IMR-90 (cell line): ENCODE measurements around the gene CIAO2A. TPM values are rescaled to one million over a fixed set of nuclear protein-coding genes. Genes with fewer than 3 reads are reported as not detected.

Experiments
- ATAC-seq: fragments of 200-7000 bp; cut with Tn5 transposase; 2 replicates; pipeline ENCODE4 v1.9.1; 2020; ENCODE audit warnings: low read depth, mild to moderate bottlenecking, moderate library complexity
- BruUV-seq: library from RNA; stranded (reverse); fragments of 400-500 nt; replicated peaks from 2 replicates; lab custom pipeline; 2021; lab: Mats Ljungman, UMichigan
- CTCF ChIA-PET: fragments of 300-600 bp; formaldehyde crosslinking; extraction: SDS; loops from one replicate; lab custom pipeline; 2021; ENCODE audit warnings: antibody characterized with exemption; lab: Yijun Ruan, JAX
- POLR2A ChIA-PET: fragments of 300-600 bp; sonication (Branson Sonifier 250); formaldehyde crosslinking; loops from one replicate; lab custom pipeline; 2022; ENCODE audit warnings: antibody characterized with exemption; ENCODE audit not compliant: unreplicated experiment; lab: Charles Lee
- DNase-seq: peaks from one replicate; pipeline ENCODE4 v3.0.0; 2013
- H2AFZ ChIP-seq: replicated peaks from 2 replicates; pipeline ENCODE3; 2013; ENCODE audit warnings: low read length, mild to moderate bottlenecking; ENCODE audit not compliant: poor library complexity
- H2AK5ac ChIP-seq: 2 replicates; pipeline ENCODE4 v1.6.1; 2013; ENCODE audit warnings: low read depth, low read length, inconsistent platforms
- H2AK9ac ChIP-seq: replicated peaks from 2 replicates; pipeline ENCODE3; 2013; ENCODE audit warnings: mild to moderate bottlenecking, low read depth, low read length, moderate library complexity; ENCODE audit not compliant: poor library complexity
- H2BK120ac ChIP-seq: 2 replicates; pipeline ENCODE4 v1.6.1; 2013; ENCODE audit warnings: low read depth, low read length, inconsistent platforms
- H2BK15ac ChIP-seq: 3 replicates; pipeline ENCODE4 v1.6.1; 2013; ENCODE audit warnings: low read depth, low read length, inconsistent platforms
- H2BK20ac ChIP-seq: 2 replicates; pipeline ENCODE4 v1.6.1; 2013; ENCODE audit warnings: low read depth, mild to moderate bottlenecking, inconsistent platforms, low read length, moderate library complexity
- H2BK5ac ChIP-seq: 2 replicates; pipeline ENCODE4 v1.6.1; 2013; ENCODE audit warnings: mild to moderate bottlenecking, low read depth, low read length, inconsistent platforms; ENCODE audit not compliant: poor library complexity, severe bottlenecking
- H3K14ac ChIP-seq: replicated peaks from 2 replicates; pipeline ENCODE4 v1.6.1; 2013; ENCODE audit warnings: low read depth, low read length, inconsistent platforms
- H3K18ac ChIP-seq: 2 replicates; pipeline ENCODE4 v1.6.1; 2013; ENCODE audit warnings: low read depth, low read length, control low read depth
- H3K23ac ChIP-seq: 2 replicates; pipeline ENCODE4 v1.6.1; 2013; ENCODE audit warnings: low read depth, low read length, inconsistent platforms
- H3K27ac ChIP-seq: 2 replicates; pipeline ENCODE4 v1.5.1; 2013; ENCODE audit warnings: mild to moderate bottlenecking, control low read depth, low read length; ENCODE audit not compliant: insufficient read depth
- H3K27me3 ChIP-seq: 2 replicates; pipeline ENCODE4 v1.6.1; 2013; ENCODE audit warnings: low read length; ENCODE audit not compliant: control insufficient read depth, insufficient read depth
- H3K36me3 ChIP-seq: 2 replicates; pipeline ENCODE4 v1.6.1; 2013; ENCODE audit warnings: low read length, mixed read lengths; ENCODE audit not compliant: control insufficient read depth, insufficient read depth
- H3K4ac ChIP-seq: 2 replicates; pipeline ENCODE4 v1.6.1; 2013; ENCODE audit warnings: low read depth, low read length, inconsistent platforms
- H3K4me1 ChIP-seq: 2 replicates; pipeline ENCODE4 v1.6.1; 2013; ENCODE audit warnings: low read length, mixed read lengths; ENCODE audit not compliant: control insufficient read depth, insufficient read depth
- H3K4me2 ChIP-seq: 2 replicates; pipeline ENCODE4 v1.6.1; 2013; ENCODE audit warnings: low read depth, mild to moderate bottlenecking, control low read depth, low read length, moderate library complexity
- H3K4me3 ChIP-seq: 2 replicates; pipeline ENCODE4 v1.5.1; 2013; ENCODE audit warnings: low read depth, mild to moderate bottlenecking, control low read depth, low read length, moderate library complexity; ENCODE audit not compliant: insufficient read depth
- H3K56ac ChIP-seq: 2 replicates; pipeline ENCODE4 v1.6.1; 2013; ENCODE audit warnings: low read length, inconsistent platforms; ENCODE audit not compliant: insufficient read depth; ENCODE audit errors: extremely low read depth
- H3K79me1 ChIP-seq, 2 experiments: 2 replicates each; pipeline ENCODE4 v1.6.1; 2013; ENCODE audit warnings: low read length in 2 of 2, inconsistent platforms in 1 of 2, low read depth in 1 of 2
- H3K9ac ChIP-seq: 2 replicates; pipeline ENCODE4 v1.6.1; 2013; ENCODE audit warnings: low read depth, low read length, control low read depth
- H3K9me1 ChIP-seq: 2 replicates; pipeline ENCODE4 v1.6.1; 2013; ENCODE audit warnings: low read length, inconsistent platforms; ENCODE audit not compliant: insufficient read depth
- H3K9me3 ChIP-seq: 2 replicates; pipeline ENCODE4 v1.6.1; 2013; ENCODE audit warnings: low read length; ENCODE audit not compliant: control insufficient read depth, insufficient read depth
- H4K20me1 ChIP-seq: 2 replicates; pipeline ENCODE4 v1.6.1; 2013; ENCODE audit warnings: low read length, inconsistent platforms; ENCODE audit not compliant: insufficient read depth
- H4K5ac ChIP-seq: 2 replicates; pipeline ENCODE4 v1.6.1; 2013; ENCODE audit warnings: mild to moderate bottlenecking, low read depth, low read length, control low read depth
- H4K8ac ChIP-seq, 2 experiments: 2 replicates each; pipeline ENCODE4 v1.6.1; 2013; ENCODE audit warnings: low read depth in 2 of 2, low read length in 2 of 2, control low read depth in 1 of 2, inconsistent platforms in 1 of 2
- H4K91ac ChIP-seq: 2 replicates; pipeline ENCODE4 v1.6.1; 2013; ENCODE audit warnings: low read depth, low read length, inconsistent platforms; ENCODE audit not compliant: insufficient read depth
- FOS ChIP-seq: fragments of 150-350 bp; IDR thresholded peaks from 2 replicates; pipeline ENCODE4 v1.6.1; 2016; ENCODE audit warnings: low read depth, low read length
- MAFK ChIP-seq: IDR thresholded peaks from 2 replicates; pipeline ENCODE4 v1.6.1; 2012; ENCODE audit warnings: low read depth, low read length, improper control_type of control experiment
- MAZ ChIP-seq: IDR thresholded peaks from 2 replicates; pipeline ENCODE4 v1.6.1; 2012; ENCODE audit warnings: low read depth, mild to moderate bottlenecking, low read length, improper control_type of control experiment, moderate library complexity, borderline replicate concordance
- MXI1 ChIP-seq: IDR thresholded peaks from 2 replicates; pipeline ENCODE4 v1.6.1; 2012; ENCODE audit warnings: low read depth, mild to moderate bottlenecking, low read length, moderate library complexity, borderline replicate concordance
- NFE2L2 ChIP-seq: fragments of 150-350 bp; IDR thresholded peaks from 2 replicates; pipeline ENCODE4 v1.6.1; 2016; ENCODE audit warnings: low read depth, mild to moderate bottlenecking, low read length
- RAD21 ChIP-seq: IDR thresholded peaks from 2 replicates; pipeline ENCODE4 v1.6.1; 2012; ENCODE audit warnings: low read length, improper control_type of control experiment
- RCOR1 ChIP-seq: IDR thresholded peaks from 2 replicates; pipeline ENCODE4 v1.6.1; 2012; ENCODE audit warnings: mild to moderate bottlenecking, low read length, improper control_type of control experiment; ENCODE audit not compliant: insufficient replicate concordance
- RFX5 ChIP-seq: IDR thresholded peaks from 2 replicates; pipeline ENCODE4 v1.8.0; 2012; ENCODE audit warnings: low read depth, mild to moderate bottlenecking, low read length, moderate library complexity
- WGBS, 2 experiments: methylation state at CpG; one replicate each; pipeline versions ENCODE4 v1.1.5 to v1.1.7; 2013; ENCODE audit warnings: missing lambda C conversion rate in 2 of 2; ENCODE audit not compliant: insufficient read length in 1 of 2; ENCODE audit errors: extremely low coverage in 2 of 2; 5-methylcytosine and 5-hydroxymethylcytosine counted together
- dilution Hi-C: fragments of 300-500 bp; cut with HindIII; formaldehyde crosslinking; loops from one replicate; pipeline ENCODE4 v1.14.3; 2018; ENCODE audit warnings: low sequenced_read_pairs; ENCODE audit not compliant: unreplicated experiment
- in situ Hi-C: fragments of 300-500 bp; cut with MboI; formaldehyde crosslinking; loops from 3 replicates; pipeline ENCODE4 v1.14.3; 2019; ENCODE audit warnings: low sequenced_read_pairs, inconsistent platforms, mixed read lengths
- intact Hi-C: fragments of 100-400 bp; cut with micrococcal nuclease; formaldehyde crosslinking; loops from 2 replicates; pipeline ENCODE4 v1.10.0; 2022
- polyA plus RNA-seq, 3 experiments: library from polyadenylated mRNA; depleted of rRNA; stranded (reverse); fragments of >200 nt; gene quantifications; 2 replicates each; pipeline ENCODE4 v1.2.3, GENCODE V29; 2012; ENCODE audit warnings: low replicate concordance in 1 of 3
- total RNA-seq: library from RNA; depleted of rRNA; stranded (reverse); fragments of >200 nt; gene quantifications from 2 replicates; pipeline ENCODE4 v1.2.3, GENCODE V29; 2012
- TF ChIP-seq, protein P1 (sequence below): conservative IDR thresholded peaks from 2 replicates; pipeline ENCODE4 v1.5.1; 2012; ENCODE audit warnings: mild to moderate bottlenecking, low read depth, low read length, improper control_type of control experiment
- TF ChIP-seq, protein P2 (sequence below): fragments of 150-350 bp; IDR thresholded peaks from 2 replicates; pipeline ENCODE4 v1.6.1; 2017; ENCODE audit warnings: mild to moderate bottlenecking, antibody characterized with exemption, low read length, low read depth

CIAO2A gene
- total and polyA plus RNA-seq, 2 of the 4 experiments (the other 2 are of a cell fraction), result 36.7 to 38.3 TPM

DNA sequence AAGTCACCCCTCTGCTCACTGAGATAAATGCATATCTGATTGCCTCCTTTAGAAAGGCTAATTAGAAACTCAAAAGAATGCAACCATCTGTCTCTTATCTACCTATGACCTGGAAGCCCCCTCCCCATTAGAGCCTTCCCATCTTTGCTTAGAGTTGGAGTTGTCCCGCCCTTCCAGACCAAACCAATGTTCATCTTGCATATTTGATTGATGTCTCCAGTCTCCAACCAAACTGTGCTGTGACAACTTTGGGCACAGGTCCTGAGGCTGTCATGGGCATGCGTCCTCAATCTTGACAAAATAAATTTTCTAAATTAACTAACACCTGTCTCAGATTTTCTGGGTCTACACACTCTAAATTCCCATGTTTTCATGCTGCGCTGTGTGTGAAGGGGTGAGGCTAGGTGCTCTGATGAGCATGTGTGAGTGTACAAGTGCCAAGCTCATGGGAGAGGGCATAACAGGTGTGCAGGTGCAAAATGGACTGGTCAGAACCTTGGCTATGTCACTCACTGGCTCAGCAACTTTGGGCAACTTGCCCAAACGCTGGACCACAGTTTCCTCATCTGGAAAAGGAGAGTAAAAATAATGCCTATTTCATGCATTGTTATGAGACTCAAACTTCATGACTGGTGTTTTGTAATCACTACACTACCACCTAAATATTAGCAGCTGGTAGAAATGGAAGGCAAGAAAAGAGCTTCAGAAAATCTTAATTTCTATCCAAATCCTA is 54.6 kb downstream of the CIAO2A start:
- H3K9ac ChIP-seq, result no peak overlapping the region
- TF ChIP-seq, protein P1, sequence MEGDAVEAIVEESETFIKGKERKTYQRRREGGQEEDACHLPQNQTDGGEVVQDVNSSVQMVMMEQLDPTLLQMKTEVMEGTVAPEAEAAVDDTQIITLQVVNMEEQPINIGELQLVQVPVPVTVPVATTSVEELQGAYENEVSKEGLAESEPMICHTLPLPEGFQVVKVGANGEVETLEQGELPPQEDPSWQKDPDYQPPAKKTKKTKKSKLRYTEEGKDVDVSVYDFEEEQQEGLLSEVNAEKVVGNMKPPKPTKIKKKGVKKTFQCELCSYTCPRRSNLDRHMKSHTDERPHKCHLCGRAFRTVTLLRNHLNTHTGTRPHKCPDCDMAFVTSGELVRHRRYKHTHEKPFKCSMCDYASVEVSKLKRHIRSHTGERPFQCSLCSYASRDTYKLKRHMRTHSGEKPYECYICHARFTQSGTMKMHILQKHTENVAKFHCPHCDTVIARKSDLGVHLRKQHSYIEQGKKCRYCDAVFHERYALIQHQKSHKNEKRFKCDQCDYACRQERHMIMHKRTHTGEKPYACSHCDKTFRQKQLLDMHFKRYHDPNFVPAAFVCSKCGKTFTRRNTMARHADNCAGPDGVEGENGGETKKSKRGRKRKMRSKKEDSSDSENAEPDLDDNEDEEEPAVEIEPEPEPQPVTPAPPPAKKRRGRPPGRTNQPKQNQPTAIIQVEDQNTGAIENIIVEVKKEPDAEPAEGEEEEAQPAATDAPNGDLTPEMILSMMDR, result no peak
- no peak for TF ChIP-seq FOS
- TF ChIP-seq RFX5, result no peak
- TF ChIP-seq RCOR1, result no peak
- TF ChIP-seq MAFK, result no peak
- no peak for TF ChIP-seq RAD21
- no peak for TF ChIP-seq MAZ
- TF ChIP-seq, protein P2, sequence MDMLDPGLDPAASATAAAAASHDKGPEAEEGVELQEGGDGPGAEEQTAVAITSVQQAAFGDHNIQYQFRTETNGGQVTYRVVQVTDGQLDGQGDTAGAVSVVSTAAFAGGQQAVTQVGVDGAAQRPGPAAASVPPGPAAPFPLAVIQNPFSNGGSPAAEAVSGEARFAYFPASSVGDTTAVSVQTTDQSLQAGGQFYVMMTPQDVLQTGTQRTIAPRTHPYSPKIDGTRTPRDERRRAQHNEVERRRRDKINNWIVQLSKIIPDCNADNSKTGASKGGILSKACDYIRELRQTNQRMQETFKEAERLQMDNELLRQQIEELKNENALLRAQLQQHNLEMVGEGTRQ, result no peak
- no peak for TF ChIP-seq MXI1
- no peak for TF ChIP-seq NFE2L2
- ATAC-seq (no peak), DNase-seq (no peak)
- peaks cover 12% of the 10 kb centered on the region for H3K27me3 ChIP-seq
- CTCF ChIA-PET, result interaction anchor here (0.6 to 1.8 kb wide), 3 partner anchors 17 to 287 kb away, joined by 3 to 6 read pairs (median 3); no protein-coding TSS in a partner anchor
- H2AFZ ChIP-seq, result no peak overlapping the region
- H3K4me3 ChIP-seq, result no peak overlapping the region
- no peak overlapping the region for H2BK5ac ChIP-seq
- no peak overlapping the region for H3K14ac ChIP-seq
- no peak overlapping the region for H3K27ac ChIP-seq
- no peak overlapping the region for H4K8ac ChIP-seq
- no peak overlapping the region for H2AK5ac ChIP-seq
- no peak overlapping the region for H2BK20ac ChIP-seq
- H2AK9ac ChIP-seq, result no peak overlapping the region
- intact Hi-C loops, result loop anchor here (1.0 kb wide), 1 partner anchor 28 kb away; no protein-coding TSS in a partner anchor
- H2BK15ac ChIP-seq, result no peak overlapping the region
- in situ Hi-C loops, result loop anchor here (25.0 kb wide), 1 partner anchor 177 kb away; no protein-coding TSS in a partner anchor
- no peak overlapping the region for H3K4me2 ChIP-seq
- H2BK120ac ChIP-seq, result no peak overlapping the region
- no peak overlapping the region for H3K4ac ChIP-seq
- H3K9me3 ChIP-seq, result no peaks in the 10 kb centered on the region
- H3K56ac ChIP-seq, result no peak overlapping the region
- no peak overlapping the region for H4K91ac ChIP-seq
- no peaks in the 10 kb centered on the region for H3K79me1 ChIP-seq
- no peaks in the 10 kb centered on the region for H3K4me1 ChIP-seq
- no peak overlapping the region for H4K5ac ChIP-seq
- no TSS peak for BruUV-seq
- H3K23ac ChIP-seq, result no peak overlapping the region
- 100% methylated on average over 1 of the region's 4 CpGs; no CpG with 5 or more reads in 1 of the 2 experiments for WGBS, 2 experiments
- H3K18ac ChIP-seq, result no peak overlapping the region
- no peaks in the 10 kb centered on the region for H4K20me1 ChIP-seq
- H3K36me3 ChIP-seq, result no peaks in the 10 kb centered on the region
- dilution Hi-C loops, result no loop called here
- POLR2A ChIA-PET, result no interaction called here
- no peaks in the 10 kb centered on the region for H3K9me1 ChIP-seq
